Skeletal muscle tissue (tissue), 4 donors: ENCODE data around the gene CEP44. TPM values are rescaled to one million over a fixed set of nuclear protein-coding genes. Genes with fewer than 3 reads are reported as not detected.

Source experiments
- H3K27ac ChIP-seq: one replicate; pipeline ENCODE4 v1.7.0; 2013; ENCODE audit warnings: mild to moderate bottlenecking, low read depth, low read length, inconsistent platforms
- H3K27me3 ChIP-seq, 3 donors: one replicate each; pipeline ENCODE4 v1.7.0; 2013; ENCODE audit warnings: low read length in 3 of 3; ENCODE audit not compliant: control insufficient read depth in 3 of 3, insufficient read depth in 3 of 3
- H3K36me3 ChIP-seq, 3 donors: one replicate each; pipeline ENCODE4 v1.7.0; 2013; ENCODE audit warnings: low read length in 3 of 3; ENCODE audit not compliant: control insufficient read depth in 3 of 3, insufficient read depth in 3 of 3
- H3K4me1 ChIP-seq, 3 donors: one replicate each; pipeline ENCODE4 v1.7.0; 2013; ENCODE audit warnings: low read length in 3 of 3, mild to moderate bottlenecking in 3 of 3; ENCODE audit not compliant: control insufficient read depth in 3 of 3, insufficient read depth in 3 of 3
- H3K4me3 ChIP-seq, 3 donors: one replicate each; pipeline ENCODE4 v1.7.0; 2013; ENCODE audit warnings: low read length in 3 of 3
- H3K9ac ChIP-seq, 3 donors: one replicate each; pipeline ENCODE4 v1.7.0; 2013; ENCODE audit warnings: low read length in 3 of 3, mild to moderate bottlenecking in 3 of 3, moderate library complexity in 2 of 3, low read depth in 1 of 3
- H3K9me3 ChIP-seq, 3 donors: one replicate each; pipeline ENCODE4 v1.7.0; 2013; ENCODE audit warnings: low read length in 3 of 3; ENCODE audit not compliant: control insufficient read depth in 3 of 3
- total RNA-seq: library from RNA; depleted of rRNA; stranded (reverse); fragments of >200 nt; gene quantifications from one replicate; pipeline ENCODE4 v1.2.3, GENCODE V29; 2014
- donor health status: Osteomylitis.

Gene CEP44
- 17.7 TPM for total RNA-seq

DNA sequence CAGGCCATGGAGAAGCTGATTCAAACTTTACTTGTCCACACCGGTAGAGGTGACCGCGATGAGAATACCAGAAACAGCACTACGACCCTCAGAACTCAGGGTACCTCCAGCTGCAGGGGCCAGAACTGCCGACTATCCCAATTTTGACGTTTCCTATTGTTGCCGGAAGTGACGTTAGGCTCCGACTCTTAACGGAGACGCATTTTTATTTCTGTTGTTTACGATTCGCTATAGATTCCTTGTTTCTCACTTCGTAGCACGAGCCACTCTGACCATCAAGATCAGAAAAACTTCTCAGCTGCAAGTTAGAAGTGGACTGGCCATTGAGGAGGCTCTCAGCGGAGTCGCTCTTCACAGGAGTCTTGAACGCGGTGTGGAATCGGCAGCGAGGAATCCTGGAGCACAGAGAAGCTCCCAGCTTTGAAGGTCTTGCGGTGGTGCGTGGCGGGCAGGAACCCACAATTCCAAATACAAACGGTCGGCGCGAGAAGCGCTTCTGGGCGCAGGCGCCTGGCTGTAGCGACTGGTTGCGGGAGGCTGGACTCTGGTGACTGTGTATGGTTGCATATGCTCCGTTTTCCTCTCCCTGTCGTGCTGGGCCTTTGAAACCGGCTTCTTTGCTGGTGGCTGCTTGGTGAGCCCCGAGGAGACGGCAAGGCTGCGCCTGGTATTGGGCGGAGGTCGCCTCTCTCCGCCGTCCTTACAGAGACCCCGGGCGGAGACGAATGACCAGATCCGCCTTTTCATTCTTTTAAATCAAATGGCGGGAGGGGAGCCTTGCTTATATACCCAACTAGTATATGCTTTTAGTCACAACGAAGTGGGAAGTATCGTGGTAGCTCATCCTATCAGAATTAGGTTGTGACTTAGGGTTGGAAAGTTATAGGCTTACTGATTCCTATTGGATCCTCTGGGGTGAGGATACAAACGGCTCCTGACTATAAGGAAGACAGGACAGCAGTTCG, at the start of gene CEP44, which contains the start of gene FBXO8:
CEP44 (plus strand) TSS at position 405 of the 965 bp plus-strand sequence. CDS start 15,211 bp downstream, outside the sequence.
FBXO8 (minus strand) TSS at position 161 of the 965 bp plus-strand sequence. CDS start 20,575 bp downstream, outside the sequence.
- peak within 1 kb of the TSS; percentile 96 for H3K27ac ChIP-seq
- H3K27me3 ChIP-seq = no peaks in the 10 kb centered on the region
- H3K9me3 ChIP-seq = no peaks in the 10 kb centered on the region
- H3K4me1 ChIP-seq = peaks cover 10 to 25% (median 20%) of the 10 kb centered on the region in 3 donors
- H3K36me3 ChIP-seq = no peaks in the 10 kb centered on the region
- H3K4me3 ChIP-seq = peak within 1 kb of the TSS; percentile 91 to 95 (median 91)
- peak within 1 kb of the TSS; percentile 96 to 99 (median 96) for H3K9ac ChIP-seq

DNA sequence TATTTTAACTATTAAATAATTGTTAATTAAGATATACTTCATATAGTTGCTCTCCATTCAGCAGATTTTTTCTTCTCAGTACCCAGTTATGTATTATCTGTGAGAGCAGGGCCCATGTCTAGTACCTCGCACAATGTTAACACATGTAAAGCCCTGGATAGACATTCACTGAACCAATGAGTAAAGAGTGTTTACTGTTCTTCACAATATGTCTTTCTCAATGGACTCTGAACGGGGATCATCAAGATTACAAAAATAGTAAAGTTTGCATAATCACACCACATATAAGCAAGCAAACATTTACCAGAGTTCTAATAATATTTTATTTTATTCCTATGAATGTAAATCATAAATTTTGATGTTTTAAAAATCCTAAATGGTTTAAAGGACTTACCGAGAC, 47.4 kb upstream of the CEP44 start:
- Histone ChIP-seq H3K9ac (no peak overlapping the region), H3K4me1 (no peaks in the 10 kb centered on the region), H3K27me3 (no peaks in the 10 kb centered on the region), H3K9me3 (no peaks in the 10 kb centered on the region), H3K27ac (no peak overlapping the region), H3K36me3 (peaks cover 0 to 20% (median 0%) of the 10 kb centered on the region in 3 donors), H3K4me3 (no peak overlapping the region)

- Histone ChIP-seq H3K36me3 (peaks cover 0 to 18% (median 0%) of the 10 kb centered on the region in 3 donors), H3K27me3 (no peaks in the 10 kb centered on the region), H3K4me1 (no peaks in the 10 kb centered on the region), H3K4me3 (no peak overlapping the region), H3K9me3 (no peaks in the 10 kb centered on the region), H3K27ac (no peak overlapping the region), H3K9ac (no peak overlapping the region)
These were observed 42.5 kb upstream of the CEP44 start for GRCh38 chr4:174241162-174241561.

- Histone ChIP-seq H3K27me3 (no peaks in the 10 kb centered on the region), H3K9me3 (no peaks in the 10 kb centered on the region), H3K36me3 (peaks cover 0 to 8% (median 0%) of the 10 kb centered on the region in 3 donors), H3K27ac (no peak overlapping the region), H3K9ac (no peak overlapping the region), H3K4me3 (no peak overlapping the region), H3K4me1 (peaks cover 0 to 3% (median 0%) of the 10 kb centered on the region in 3 donors)
These were observed 39.3 kb upstream of the CEP44 start for GRCh38 chr4:174244441-174244840.

DNA sequence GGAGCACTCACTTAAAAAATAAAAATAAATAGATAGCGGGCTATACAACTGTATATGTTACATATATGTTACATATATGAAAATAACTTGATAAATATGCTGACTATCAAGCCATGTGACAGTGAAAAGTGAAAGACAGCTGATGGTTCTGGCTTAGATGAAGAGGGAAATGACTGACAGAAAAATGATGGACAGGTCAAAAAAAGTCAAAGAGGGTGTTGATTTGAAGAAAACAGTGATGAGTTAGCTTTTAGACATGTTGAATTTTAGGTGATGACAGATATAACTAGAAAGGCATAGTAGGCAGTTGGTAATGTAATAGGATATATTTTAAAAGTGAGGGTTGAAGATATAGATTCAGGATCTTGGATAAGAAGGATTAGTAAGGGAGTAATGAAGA, 38.0 kb upstream of the CEP44 start:
- peaks cover 0 to 2% (median 0%) of the 10 kb centered on the region in 3 donors for H3K36me3 ChIP-seq
- H3K4me3 ChIP-seq = no peak overlapping the region
- no peaks in the 10 kb centered on the region for H3K9me3 ChIP-seq
- no peak overlapping the region for H3K9ac ChIP-seq
- H3K27ac ChIP-seq = no peak overlapping the region
- H3K4me1 ChIP-seq = peaks cover 0 to 3% (median 0%) of the 10 kb centered on the region in 3 donors
- no peaks in the 10 kb centered on the region for H3K27me3 ChIP-seq

- H3K36me3 ChIP-seq = no peaks in the 10 kb centered on the region
These were observed 35.3 kb upstream of the CEP44 start for GRCh38 chr4:174248407-174248806.

GRCh38 chr4:174252412-174252811, 31.3 kb upstream of the CEP44 start:
- H3K9me3 ChIP-seq = no peaks in the 10 kb centered on the region
- H3K36me3 ChIP-seq = peaks cover 0 to 4% (median 3%) of the 10 kb centered on the region in 3 donors

More at GRCh38 chr4:174248407-174248806, 35.3 kb upstream of the CEP44 start:
- H3K27me3 ChIP-seq = no peaks in the 10 kb centered on the region
- no peak overlapping the region for H3K4me3 ChIP-seq
- H3K9me3 ChIP-seq = no peaks in the 10 kb centered on the region
- H3K27ac ChIP-seq = no peak overlapping the region
- peaks cover 0 to 3% (median 0%) of the 10 kb centered on the region in 3 donors for H3K4me1 ChIP-seq
- no peak overlapping the region for H3K9ac ChIP-seq

DNA sequence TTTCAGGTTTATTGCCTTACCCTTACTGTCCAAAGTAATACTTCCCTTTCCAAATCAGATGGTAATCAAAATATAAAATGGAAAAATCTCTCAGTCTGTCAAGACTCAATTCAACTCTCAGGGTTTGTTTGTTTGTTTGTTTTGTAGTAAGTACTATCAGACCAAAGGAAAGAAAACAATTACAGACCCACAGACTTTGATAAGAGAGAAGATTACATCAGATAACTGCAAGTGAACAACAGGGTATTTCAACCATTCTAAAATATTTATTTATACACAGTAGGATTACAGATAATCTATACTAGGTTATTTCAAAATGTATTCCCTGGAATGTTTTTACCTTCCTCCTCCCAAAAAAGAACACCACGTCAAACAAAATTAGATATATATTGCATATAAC, 29.1 kb upstream of the CEP44 start:
- no peaks in the 10 kb centered on the region for H3K9me3 ChIP-seq
- peaks cover 0 to 4% (median 3%) of the 10 kb centered on the region in 3 donors for H3K36me3 ChIP-seq
- no peak overlapping the region for H3K4me3 ChIP-seq
- H3K27me3 ChIP-seq = no peaks in the 10 kb centered on the region
- no peak overlapping the region for H3K27ac ChIP-seq
- H3K9ac ChIP-seq = no peak overlapping the region
- H3K4me1 ChIP-seq = no peaks in the 10 kb centered on the region

More at GRCh38 chr4:174252412-174252811, 31.3 kb upstream of the CEP44 start:
- Histone ChIP-seq H3K4me1 (peaks cover 0 to 3% (median 0%) of the 10 kb centered on the region in 3 donors), H3K4me3 (no peak overlapping the region), H3K27me3 (no peaks in the 10 kb centered on the region), H3K9ac (no peak overlapping the region), H3K27ac (no peak overlapping the region)

DNA sequence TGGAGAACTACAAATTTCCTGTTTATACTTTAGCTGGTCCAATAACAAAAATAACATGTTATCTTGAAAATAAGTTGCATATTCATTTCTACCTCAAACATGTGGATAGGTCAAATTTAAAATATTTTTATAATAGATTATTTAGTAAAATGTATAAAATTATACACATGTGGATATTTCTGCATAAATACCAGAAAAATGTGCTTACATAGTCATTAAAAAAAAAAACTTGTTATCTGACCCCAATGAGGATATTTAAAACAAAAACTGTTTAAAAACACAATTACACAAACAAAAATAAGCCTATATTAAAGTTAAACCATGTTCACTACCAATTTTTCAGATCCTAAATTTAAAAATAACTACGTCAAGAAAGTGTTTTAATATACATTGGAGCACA, 28.3 kb upstream of the CEP44 start:
- no peaks in the 10 kb centered on the region for H3K27me3 ChIP-seq
- H3K4me3 ChIP-seq = no peak overlapping the region
- H3K27ac ChIP-seq = no peak overlapping the region
- peaks cover 0 to 4% (median 3%) of the 10 kb centered on the region in 3 donors for H3K36me3 ChIP-seq
- no peaks in the 10 kb centered on the region for H3K9me3 ChIP-seq
- no peak overlapping the region for H3K9ac ChIP-seq
- H3K4me1 ChIP-seq = no peaks in the 10 kb centered on the region

GRCh38 chr4:174255786-174256185, 27.9 kb upstream of the CEP44 start:
- Histone ChIP-seq H3K27ac (no peak overlapping the region), H3K4me3 (no peak overlapping the region), H3K27me3 (no peaks in the 10 kb centered on the region), H3K4me1 (no peaks in the 10 kb centered on the region), H3K9me3 (no peaks in the 10 kb centered on the region), H3K36me3 (peaks cover 0 to 4% (median 3%) of the 10 kb centered on the region in 3 donors), H3K9ac (no peak overlapping the region)
